NOMO-1 treated with dmso at 0.1 percent for 144 hours (cell line): ENCODE measurements around the gene SRRD.

Source experiments
- DNase-seq: peaks from one replicate; lab custom pipeline; 2025; ENCODE audit not compliant: unreplicated experiment; lab: John Stamatoyannopoulos, UW

The SRRD gene

DNA sequence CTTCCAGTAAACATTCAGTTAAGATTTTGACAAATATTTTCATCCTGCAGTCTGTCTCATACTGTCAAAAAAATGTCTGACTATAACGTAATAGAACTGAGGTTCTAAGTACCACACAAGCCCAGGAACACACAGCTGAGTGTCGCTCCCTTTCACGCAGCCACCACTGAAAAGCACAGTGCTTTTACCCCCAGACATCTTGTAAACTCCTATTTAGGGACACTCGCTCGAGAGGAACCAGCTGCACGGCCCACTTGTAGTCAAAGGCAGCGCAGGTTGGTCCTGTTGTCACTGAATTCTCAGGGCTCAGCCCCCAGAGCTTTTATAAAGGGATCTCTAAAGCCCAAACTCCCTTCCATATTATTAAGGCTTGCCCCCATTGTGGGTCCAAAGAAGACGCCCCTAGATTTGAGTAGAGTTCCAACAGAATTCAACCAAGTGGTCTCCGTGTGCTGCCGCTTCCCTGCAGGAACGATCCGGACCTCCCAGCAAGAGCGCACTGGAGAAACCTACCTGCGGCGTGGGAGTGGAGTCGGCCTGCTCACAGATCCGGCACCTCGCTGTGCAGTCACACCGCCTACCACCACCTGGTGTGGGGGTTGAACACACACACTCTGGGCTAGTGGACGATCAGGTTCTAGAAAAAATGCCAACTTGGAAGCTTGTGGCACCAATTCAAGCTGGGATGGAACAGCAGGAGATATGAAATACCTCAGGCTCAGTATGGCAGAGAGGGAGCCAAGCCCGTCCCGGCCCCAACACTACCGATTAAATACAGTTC lies 31.3 kb upstream of the SRRD start:
- no peak for DNase-seq

DNA sequence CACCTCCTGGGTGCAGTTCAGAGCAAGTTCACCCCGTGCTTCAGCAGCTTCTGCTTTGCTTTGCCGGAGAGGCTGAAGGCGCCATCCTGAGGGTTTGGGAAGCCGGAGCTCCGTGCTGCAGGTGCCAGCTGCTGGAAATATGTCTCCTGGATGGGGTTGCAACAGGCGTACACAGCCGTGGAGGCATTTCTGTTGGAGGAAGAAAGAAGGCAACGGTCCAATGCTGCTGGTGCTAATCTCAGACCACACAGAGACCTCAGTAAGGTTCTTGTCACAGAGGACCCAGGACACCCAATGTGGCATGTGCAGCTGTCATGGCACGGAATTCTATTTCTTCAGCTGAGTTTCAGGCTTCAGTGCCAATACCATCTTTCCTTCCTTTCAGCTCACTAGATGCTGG lies 30.5 kb upstream of the SRRD start:
- no peak for DNase-seq

DNA sequence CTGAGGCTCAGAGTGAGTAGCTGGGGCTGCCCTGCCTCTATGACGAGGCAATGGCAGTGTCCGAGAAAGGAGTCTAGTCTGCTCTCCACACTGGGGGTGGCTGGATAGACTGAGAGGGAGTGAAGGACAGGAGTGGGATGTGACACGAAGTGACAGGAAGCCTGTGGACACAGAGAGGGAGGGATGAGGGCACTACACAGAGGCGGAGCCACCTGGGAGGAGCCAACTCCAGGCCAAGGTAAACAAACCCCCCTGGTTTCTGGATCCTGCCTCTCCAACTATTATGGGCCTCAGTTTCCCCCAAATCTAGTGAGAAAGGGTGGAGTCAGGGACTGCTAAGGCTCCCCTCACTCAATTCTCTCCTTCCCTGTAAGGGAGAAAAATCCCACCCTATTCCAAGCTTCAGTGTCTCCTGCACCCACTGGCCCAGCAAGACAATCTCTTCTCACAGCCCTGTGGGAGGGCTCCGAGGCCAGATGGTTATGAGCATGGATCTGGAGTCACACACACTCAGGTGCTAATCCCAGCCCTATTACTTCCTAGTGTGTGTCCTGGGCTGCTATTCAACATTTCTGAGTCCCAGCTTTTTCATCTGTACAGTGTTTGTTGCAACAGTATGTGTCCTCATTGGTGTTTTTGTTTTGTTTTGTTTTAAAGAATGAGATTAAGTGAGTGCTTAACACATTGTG lies 29.7 kb upstream of the SRRD start:
- DNase-seq: no peak

DNA sequence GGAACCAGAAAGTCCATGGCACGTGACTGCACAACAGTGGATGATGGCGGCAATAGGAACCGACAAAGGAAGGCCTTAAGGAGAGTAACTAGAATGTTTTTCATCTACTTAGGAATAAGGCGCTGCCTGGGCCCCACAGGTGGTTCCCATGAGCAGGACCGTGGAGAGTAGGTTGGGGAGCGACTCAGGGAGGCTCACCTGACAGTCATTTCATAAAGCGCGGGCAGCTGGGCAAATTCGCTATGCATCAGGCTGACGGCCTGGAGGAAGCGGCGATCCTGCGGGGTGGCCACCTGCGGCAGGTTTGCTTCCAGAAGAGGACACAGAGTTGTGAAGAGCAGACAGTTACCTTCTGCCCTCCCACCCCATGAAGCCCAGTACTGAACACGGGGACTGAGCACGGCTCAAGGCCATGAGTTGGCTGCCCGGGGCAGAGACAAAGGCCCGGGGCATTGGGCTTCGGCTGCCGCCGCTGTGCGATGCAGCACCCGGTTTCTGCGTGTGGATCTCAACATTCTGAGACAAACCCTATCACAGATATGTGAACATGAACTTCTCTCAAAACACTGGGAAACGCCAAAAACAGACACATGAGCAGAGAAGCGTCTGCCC lies 25.9 kb upstream of the SRRD start:
- no peak for DNase-seq

DNA sequence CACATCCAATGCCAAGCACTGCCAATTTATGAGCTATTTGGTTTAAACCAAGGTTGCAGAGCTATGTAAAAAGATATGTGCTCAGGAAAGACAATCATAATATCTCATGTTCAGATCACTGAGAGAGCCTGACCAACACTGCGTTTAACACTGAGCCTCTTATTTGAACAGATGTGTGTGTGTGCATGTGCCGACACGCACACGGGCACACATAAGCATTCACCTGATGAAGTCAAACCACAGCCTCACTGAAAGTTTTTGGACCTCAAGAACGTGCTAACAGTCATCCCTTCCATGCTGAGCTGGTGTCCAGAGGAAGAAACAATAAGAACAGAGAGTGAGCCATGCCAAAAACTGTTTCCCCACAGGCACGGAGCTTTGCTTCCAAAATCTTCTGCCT lies 23.5 kb upstream of the SRRD start:
- no peak for DNase-seq

DNA sequence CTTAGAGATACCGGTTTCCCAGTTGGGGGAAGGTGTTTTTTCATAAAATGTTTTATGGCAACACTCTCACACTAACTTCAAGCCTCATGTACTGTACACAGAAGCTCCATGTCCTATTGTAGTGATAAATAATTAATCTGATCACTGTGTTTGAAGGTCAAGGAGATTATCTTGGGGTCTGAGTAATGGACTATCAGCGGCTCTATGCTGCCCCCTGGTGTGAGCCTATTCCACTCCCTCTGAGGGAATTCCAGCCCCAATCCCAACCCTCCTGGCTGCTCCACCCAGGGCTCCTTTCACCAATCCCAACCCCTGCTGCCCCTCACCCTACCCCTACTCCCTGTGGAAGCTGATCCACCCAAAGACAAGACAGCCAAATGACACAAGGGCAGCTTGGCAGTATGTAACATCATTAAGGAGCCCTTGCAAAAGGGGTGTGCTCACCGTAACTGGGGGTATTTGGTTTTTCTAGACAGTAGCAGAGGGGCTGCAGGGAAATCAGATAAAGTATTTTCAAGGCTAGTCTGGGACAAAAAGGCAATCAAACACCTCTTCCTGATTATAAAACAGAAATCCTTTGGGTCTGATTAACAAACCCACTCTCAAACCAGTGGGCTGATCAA lies 22.4 kb upstream of the SRRD start:
- DNase-seq: no peak

DNA sequence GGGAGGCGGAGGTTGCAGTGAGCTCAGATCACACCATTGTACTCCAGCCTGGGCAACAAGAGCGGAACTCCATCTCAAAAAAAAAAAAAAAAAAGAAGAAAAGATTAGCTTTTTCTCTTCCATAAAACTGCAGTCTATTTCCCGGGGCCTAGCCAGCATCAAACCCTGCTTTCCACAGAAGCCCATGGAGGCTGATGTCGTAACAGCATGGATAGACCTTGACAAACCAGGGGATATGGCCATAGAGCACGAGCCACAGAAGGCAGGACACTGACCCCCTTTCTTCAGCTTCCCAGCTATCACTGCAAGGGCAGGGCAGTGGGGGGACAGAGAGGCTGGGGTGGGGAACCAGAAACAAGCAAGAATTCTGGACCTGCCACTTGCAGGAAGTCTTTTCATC lies 21.6 kb upstream of the SRRD start:
- DNase-seq: no peak

DNA sequence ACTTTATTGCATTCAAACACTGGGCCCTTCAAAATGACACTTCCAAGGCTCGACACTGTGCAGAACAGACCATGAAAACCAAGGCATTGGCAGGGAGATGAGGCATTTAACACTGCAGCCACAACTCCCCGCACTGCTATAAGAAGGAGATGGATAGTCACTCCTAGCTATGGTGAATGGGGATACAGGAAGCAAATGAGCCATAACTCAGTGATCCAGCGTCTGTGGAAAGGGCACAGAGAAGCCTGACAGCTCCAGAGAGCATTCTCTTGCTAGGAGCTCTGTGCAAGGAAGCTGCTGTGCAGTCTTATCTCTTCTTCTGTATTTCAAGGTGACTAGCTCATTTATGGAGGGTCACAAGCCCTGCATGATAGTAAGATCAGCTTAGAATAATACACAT lies 21.0 kb upstream of the SRRD start:
- DNase-seq: no peak

DNA sequence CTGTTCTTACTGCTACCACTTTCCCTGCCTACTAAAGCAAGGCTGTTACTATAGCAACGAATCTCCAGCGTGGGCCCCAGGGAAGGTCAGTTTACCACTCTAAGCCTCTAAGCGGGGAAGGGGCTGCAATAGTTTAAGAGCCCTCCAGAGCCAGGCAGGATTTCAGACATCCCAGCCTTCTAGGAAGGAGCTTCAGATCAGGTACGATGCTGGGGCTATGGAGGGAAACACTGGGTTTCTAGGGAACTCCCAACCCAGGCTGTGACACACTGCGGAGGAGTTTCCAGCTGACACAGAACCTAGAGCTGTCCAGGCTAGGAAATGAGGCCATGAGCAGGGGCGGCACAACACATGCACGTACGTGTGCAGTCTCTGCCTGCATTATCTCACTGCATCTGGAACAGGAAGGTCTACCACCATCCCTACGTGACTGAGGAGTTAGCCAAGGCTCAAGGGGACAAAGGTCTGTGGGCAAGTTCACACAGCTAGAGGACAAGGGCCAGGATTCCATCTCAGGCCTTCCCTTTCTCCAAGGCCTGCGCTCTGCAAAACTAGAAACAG lies 20.5 kb upstream of the SRRD start:
- no peak for DNase-seq

DNA sequence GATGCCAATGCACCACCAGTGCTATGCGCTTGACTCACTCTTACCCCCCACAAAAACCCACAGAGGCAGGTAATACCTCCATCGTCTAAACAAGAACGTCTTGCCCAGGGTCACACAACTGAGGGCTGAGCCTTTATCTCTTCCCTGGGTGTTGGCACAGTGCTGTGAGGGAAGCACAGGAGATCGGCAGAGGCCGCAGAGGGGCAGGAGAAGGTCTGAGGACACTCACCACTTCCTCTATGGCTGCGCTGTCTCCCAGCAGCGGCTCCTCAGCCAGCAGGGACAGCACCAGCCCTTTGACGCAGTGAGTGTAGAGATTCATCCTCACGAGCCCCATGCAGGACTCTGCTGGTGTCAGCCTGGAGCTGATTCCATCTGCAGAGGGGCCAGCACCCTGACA lies 20.0 kb upstream of the SRRD start:
- DNase-seq: no peak

DNA sequence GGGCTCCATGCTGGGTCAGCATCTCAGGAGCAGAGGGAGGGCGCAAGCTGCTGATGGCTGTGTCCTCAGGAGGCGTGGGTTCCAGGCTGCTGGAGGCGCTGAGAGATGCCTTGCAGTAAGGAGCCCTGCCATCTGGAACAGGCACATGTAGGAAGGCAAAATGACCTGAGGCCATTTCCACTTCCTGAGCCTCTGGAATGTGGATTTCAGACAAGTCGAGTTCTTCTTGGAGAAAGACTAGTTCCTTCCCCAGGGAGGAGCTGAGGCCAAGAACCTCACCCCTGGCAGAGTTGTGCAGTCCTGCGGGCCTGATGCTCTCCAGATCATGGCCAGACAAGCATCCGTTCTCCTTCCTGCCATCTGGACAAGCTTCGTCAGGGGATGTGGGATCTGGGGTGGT lies 19.4 kb upstream of the SRRD start:
- DNase-seq: no peak

DNA sequence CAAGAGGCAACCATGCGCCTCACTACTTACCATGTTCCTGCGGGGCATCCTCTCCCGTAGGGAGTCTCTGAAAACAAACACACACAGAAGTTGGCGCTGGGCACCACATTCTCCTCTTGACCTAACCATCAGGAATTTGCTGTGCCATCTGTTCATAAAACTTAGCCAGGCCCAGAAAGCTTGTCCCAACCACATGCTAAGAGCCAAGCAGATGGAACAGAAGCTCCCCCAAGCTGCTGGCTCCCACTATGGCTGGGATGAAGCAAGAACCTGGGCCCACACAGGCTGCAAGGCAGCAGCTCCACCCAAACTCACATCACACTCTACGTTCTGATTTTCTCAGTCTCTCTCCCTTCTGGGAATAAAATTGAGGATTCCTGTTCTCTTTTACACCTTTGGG lies 17.5 kb upstream of the SRRD start:
- DNase-seq: no peak

DNA sequence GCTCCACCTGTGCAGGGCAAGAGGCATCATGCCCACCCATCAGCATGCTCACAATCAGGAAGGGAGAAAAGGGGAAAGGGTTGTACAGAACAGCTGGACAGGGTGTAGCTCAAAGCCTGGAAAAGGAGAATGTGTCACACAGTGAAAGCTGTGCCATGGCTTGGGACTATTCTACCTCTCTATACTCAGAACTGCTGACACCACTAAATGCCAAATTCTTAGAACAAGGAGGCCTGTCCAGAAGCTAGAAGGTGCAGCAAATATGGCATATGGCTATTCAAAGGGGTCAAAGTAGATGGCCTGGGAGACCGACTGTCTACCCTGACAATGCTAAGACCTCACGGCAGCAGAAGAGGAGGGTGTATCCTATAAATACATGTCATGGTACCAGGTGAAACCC lies 12.9 kb upstream of the SRRD start:
- no peak for DNase-seq

DNA sequence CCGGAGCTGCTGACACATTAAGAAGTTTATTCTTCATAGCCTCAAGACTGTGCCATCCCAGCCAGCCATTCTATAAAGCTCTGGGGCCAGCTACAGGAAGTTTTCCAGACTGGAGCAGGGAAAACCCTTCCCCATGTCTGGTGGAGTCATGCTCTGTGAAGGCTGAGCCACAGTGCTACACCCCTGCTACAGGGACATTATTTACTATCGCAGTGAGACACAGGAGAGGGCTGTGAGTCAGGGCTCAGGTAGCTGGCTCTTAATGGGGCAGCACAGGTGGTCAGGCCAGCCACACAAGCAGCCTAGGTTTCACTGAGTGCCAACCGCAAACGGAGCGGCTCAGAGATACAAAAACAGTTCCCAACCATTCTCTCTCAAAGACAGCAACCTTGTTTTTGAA lies 12.2 kb upstream of the SRRD start:
- DNase-seq: no peak

DNA sequence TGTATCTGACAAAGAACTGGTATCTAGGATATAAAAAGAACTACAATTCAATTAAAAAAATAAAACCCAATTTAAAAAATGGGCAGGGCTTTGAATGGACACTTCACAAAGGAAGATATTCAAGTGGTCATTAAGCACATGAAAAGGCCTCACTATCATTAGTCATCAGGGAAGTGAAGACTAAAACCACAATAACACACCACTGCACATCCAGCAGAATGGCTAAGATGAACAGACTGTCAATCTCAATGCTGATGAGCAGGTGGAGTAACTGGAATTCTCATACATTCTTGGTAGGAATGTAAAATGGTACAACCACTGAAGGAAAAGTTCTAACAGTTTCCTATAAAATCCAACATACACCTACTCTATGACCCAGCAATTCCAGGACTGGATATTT lies 9.0 kb upstream of the SRRD start:
- no peak for DNase-seq

DNA sequence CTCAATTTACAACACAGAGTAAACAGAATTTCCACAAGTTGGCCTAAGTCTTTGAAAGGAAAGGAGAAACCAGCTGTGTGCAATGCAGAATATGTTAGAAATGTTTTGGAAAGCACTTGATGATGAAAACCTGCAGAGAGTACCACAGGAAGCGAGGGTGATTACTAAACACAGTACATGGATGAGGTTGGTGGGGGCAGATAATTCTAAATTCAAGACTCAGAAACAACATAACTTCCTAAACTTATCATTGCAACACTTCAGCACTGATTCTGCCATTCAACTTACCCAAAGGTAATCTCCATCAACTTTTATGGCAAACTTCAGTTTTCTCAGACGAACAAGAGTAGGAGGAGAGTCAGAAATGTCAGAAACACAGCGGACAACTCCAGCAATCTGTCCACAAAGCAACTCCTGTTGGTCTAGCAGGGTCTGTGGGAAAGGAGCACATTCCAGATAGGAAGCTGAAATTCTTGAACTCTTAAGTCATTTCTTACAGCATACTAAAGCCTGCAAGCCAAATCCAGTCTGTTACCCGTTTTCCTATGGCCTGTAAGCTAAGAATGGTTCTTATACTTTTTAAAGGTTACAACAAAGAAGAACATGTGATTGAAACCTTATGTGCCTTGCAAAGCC lies 6.9 kb upstream of the SRRD start:
- DNase-seq: no peak

DNA sequence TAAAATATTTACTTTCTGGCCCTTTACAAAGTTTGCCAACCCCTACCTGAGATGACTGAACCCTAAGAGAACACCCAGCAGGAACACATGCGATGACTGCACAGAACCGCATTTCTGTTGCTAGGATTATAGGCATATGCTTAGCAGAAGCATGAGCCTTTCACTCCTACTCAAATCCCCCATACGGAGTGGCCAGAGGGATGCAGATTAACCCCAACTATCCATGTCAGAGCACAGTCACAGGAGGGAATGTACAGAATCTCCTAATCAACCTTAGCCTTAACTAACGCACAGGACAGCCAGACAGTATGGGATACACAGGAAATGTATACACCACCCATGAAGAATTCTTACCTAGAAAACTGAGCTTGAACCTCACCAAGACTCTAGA lies 6.3 kb upstream of the SRRD start:
- DNase-seq: no peak

DNA sequence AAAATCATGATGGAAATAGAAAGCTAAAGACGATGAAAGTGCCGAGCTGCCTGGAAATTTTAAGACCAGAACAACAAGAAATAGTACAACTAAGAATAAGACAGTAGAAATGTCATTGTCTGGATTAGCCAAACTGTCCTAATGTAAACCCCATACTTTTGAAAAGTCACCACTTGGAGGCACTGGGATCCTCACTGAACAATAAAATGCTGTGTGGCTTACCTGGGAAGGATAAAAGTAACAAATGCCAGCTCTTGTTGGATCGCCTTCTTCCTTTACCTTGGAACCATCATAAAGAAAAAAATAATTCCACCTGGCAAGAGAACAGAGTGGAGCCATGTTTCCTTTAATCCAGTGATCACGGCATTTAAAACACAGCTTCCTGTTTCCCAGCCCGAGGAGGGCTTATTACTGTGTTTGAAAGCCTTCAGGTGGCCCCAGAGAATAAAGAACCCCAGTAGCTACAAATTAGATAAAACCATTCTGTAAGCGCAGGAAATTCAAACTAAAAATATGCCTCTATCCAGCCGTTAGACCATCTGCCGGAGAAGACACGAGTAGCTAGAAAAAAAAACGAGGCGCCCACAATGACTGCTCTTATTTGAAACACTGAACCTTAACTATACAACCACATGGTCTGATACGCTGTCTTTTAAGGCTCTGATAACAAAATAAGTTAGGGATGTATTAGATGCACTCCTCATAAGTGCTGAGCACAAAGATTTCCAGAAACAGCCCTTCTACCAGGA lies 4.5 kb upstream of the SRRD start:
- no peak for DNase-seq

DNA sequence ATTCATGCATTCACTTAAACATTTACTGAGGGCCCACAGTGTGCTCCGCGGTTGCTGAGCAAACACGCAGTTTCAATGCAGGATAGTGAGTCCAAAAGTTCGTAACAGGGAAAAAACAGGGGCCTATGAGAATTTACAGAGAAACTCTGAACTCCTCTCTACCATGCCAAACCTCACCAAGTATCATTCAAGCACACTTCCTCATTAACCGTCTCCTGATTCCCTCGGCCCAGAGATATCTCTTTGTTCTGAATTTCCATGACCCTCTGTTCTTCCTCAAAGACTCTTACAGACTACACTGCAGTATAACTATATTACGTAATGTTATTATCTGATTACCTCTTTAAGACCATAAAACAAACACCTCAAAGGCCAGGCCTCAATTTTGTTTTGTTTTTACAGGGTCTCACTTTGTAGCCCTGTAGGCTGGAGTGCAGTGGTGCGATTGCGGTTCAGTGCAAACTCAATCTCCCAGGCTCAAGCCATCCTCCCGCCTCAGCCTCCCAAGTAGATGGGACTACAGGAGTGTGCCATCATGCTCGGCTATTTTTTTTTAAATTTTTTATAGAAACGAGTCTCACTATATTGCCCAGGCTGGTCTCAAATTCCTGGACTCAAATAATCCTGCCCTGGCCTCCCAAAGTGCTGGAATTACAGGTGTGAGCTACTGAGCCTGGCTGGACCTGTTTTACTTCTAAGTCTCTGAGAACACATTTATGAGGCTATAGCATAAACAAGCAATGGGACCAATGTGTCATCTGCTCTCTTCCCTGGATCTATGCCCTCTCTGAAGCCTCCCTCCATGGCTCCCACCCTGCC lies 3.7 kb upstream of the SRRD start:
- DNase-seq: peak; percentile 44

DNA sequence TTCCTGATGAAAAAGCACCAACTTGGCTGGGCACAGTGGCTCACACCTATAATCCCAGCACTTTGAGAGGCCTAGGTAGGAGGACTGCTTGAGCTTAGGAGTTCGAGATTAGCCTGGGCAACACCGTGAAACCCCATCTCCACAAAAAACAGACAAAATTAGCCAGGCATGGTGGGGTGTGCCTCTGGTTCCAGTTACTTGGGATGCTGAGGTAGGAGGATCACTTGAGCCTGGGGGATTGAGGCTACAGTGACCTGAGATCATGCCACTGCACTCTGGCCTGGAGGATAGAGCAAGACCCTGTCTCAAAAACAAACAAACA lies 3.1 kb upstream of the SRRD start:
- DNase-seq: no peak
